Measurements from ENCODE around the gene CISD1. TPM values are rescaled to one million over a fixed set of nuclear protein-coding genes. Genes with fewer than 3 reads are reported as not detected.

CISD1 gene
- polyA plus RNA-seq, 3 donors, result 44.9 to 60.2 (median 53.4) TPM

DNA sequence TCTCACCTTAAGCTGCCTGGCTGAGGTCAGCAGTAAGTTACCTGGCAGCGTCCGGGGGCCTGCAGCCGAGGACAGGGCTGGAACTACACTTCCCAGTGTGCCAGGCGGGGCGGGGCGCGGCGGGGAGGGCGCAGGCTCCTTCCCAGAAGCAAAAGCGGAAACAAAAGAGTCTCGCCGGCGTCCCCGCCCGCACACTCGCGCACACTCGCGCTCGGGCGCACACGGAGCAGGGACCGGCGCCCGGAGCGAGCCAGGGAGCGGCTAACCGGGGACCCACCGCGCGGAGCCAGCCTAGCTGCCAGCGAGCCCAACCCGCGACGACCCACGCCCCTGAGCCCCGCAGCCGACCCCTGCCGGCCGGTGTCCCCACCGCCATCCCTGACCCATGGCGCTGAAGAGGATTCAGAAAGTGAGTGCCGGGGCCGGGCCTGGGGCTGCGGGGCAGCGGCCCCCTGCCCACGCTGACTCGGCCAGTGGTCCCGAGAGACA, 65.9 kb downstream of the CISD1 start, which contains the start of gene UBE2D1:
Gene UBE2D1 (plus strand): TSS at position 190 of the 489 bp plus-strand sequence. CDS start 196 bp downstream, at position 386.
- peak in 10 of 11 donors; percentile 26 to 82 (median 64) for DNase-seq (ENCODE audit: extremely low read depth in 1 of 11, low read depth in 9 of 11, low spot score in 4 of 11)

DNA sequence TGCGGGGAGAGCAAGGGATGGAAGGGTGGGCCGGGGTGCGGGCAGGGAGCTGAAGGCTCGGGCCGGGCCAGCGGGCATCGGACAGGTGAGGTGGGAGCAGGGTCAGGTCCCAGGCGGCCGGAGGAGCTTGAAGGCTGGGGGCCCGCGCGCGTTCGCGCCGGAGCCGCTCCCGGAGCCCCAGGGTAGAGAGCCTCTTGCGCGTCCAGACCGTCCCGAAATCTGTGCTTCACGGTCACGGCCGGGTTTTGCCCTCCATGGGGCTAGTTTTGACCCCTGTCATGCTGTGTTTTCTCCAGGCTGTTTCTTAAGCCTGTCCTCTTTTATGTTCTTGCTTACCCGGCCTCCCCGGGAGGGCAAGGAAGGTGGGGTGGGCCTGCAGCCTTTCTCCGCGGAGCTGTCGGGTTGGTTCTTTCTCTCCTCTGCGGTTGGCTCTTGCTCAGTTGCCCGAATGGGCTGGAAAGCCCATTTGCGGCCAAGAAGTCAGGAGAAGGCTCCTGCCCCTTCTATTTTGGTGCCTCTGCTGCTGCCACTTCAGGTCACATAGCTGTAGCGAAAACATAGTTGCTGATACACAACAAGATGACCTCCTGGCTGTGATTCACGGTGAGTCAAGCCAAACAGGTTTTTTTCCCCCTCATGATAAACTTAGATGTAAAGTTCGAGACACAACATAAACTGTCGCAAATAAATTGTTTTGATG, 66.5 kb downstream of the CISD1 start:
- peak in 2 of 11 donors; percentile 7 to 19 for DNase-seq (ENCODE audit: extremely low read depth in 1 of 11, low read depth in 9 of 11, low spot score in 4 of 11)

DNA sequence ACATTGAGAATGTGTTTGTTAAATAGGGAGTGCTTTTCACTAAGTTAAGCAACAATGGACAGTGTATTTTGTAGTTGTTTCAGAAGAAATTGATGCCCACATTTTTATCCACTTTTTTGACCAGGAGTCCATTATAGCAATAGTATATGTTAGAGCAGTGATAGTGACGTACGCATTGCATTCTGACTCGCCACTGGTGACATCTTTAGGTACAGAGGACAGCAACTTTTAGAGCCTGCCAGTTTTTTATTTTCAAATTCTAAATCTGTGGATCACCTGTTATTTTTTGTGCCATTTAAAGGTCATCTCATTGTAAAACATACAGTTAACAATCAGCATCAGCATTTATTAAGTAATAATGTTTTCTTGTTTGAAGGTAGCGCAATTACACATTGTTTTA, 67.3 kb downstream of the CISD1 start:
- no peak for DNase-seq (ENCODE audit: extremely low read depth in 1 of 11, low read depth in 9 of 11, low spot score in 4 of 11)

Other genes starting within 250 kb of the CISD1 start
- gene IPMK, start 1.3 kb upstream of the CISD1 start, polyA plus RNA-seq (ENCODE audit: insufficient read length in 3 of 3), result 1 to 10 TPM; 6.2 to 7.7 (median 7.5) TPM
- gene UBE2D1, start 65.8 kb downstream of the CISD1 start, polyA plus RNA-seq (ENCODE audit: insufficient read length in 3 of 3), result 10 to 100 TPM; 34.1 to 46.7 (median 35.7) TPM
- 10 to 100 TPM; 70.9 to 87.3 (median 71.8) TPM for gene TFAM, start 116.2 kb downstream of the CISD1 start, polyA plus RNA-seq (ENCODE audit: insufficient read length in 3 of 3)
- gene BICC1, start 243.7 kb downstream of the CISD1 start, polyA plus RNA-seq (ENCODE audit: insufficient read length in 3 of 3), result 10 to 100 TPM; 70.8 to 94.6 (median 83.3) TPM

Data from renal cortex interstitium (tissue), 11 donors.